C1 segment of cervical spinal cord (tissue), 14 donors: Measurements from ENCODE around the gene BECN2.

Experiments used
- DNase-seq, 14 donors: peaks; one replicate each; lab custom pipeline; 2025; lab: John Stamatoyannopoulos, UW

Gene BECN2, protein sequence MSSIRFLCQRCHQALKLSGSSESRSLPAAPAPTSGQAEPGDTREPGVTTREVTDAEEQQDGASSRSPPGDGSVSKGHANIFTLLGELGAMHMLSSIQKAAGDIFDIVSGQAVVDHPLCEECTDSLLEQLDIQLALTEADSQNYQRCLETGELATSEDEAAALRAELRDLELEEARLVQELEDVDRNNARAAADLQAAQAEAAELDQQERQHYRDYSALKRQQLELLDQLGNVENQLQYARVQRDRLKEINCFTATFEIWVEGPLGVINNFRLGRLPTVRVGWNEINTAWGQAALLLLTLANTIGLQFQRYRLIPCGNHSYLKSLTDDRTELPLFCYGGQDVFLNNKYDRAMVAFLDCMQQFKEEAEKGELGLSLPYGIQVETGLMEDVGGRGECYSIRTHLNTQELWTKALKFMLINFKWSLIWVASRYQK

DNA sequence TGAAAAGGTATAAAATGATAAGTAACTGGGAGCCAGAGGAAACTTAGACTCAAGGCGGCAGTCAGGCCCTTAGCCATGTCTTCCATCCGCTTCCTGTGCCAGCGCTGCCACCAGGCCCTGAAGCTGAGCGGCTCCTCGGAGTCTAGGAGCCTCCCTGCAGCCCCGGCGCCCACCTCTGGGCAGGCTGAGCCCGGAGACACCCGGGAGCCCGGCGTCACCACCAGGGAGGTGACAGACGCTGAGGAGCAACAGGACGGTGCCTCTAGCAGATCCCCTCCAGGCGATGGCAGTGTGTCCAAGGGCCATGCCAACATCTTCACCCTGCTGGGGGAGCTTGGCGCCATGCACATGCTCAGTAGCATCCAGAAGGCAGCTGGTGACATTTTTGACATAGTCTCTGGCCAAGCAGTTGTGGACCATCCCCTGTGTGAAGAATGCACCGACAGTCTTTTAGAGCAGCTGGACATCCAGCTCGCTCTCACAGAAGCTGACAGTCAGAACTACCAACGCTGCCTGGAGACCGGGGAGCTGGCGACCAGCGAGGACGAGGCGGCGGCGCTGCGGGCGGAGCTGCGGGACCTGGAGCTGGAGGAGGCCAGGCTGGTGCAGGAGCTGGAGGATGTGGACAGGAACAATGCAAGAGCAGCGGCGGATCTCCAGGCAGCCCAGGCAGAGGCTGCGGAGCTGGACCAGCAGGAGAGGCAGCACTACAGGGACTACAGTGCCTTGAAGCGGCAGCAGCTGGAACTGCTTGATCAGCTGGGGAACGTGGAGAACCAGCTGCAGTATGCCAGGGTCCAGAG lies at the start of gene BECN2:
BECN2 (plus strand) TSS at position 76 of the 803 bp plus-strand sequence; CDS start at position 76, 0 bp downstream.
- DNase-seq = no peak

DNA sequence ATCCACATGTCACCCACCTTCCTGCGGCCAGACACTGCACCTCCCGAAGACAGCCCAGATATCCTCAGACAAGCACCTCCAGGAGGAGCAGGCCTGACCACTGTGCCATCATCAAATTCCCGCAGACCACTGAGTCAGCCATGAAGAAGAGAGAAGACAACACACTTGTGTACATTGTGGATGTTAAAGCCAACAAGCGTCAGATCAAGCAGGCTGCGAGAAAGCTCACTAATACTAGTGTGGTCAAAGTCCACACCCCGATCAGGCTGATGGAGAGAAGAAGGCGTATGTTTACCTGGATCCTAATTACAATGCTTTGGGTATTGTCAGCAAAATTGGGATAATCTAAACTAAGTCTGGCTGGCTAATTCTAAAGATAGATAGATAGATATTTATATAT lies 41.4 kb upstream of the BECN2 start:
- no peak for DNase-seq

DNA sequence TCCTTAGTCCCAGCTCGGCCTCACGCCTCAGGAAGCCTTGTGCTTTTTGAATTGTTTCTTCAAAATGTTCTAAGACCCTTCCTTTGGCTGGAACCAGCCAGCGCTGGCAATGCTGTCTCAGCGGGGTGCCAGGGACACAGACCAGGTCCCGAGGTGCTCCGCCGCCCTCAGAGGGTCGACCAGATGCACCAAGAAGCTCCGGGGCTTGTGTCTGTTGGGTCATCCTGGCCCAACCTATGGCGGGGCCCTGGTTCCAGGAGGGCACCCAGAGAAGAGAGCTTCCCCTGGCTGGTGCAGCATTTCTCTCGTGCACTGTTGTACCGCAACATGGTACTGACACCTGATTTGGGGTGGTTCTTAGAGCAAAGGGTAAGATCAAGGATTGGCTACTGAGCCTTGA lies 40.1 kb upstream of the BECN2 start:
- no peak for DNase-seq

DNA sequence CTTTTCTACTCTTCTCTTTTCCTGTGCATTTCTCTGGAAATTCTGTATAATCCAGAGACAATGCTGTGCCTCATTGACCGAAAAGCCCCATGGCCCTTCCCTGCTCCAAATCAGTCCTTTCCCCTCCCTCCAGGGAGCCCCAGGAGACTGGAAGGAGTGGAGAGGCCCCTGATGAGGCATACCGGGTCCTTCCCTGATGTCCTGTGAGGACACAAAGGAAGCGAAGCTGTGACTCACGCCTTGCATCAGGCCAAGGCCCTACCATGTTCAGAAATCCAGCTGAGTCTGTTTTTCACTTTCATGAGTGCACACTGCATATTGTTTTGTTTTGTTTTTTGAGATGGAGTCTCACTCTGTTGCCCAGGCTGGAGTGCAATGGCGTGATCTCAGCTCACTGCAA lies 38.7 kb upstream of the BECN2 start:
- no peak for DNase-seq

DNA sequence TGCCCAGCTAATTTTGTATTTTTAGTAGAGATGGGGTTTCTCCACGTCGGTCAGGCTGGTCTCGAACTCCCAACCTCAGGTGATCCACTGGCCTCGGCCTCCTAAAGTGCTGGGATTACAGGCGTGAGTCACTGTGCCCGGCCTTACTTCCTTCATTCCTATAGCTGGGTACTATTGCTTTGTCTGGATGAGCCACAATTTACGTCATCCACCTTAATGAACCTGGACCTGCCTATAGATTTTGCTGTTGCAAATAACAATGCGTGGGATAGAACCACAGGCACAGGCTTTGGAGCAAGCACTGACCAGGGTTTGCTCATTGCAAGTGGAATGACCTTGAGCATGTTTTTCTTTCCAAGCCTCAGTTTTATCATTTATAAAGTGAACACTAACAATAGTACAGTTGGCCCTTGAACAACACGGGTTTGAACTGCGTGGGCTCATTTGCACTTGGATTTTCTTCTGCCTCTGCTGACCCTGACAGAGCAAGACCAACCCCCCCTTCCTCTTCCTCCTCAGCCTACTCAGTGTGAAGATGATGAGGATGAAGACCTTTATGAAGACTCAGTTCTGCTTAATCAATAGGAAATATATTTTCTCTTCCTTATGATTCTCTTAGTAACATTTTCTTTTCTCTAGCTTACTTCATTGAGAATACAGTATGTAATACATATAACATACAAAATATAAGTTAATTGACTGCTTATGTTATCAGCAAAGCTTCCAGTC lies 33.3 kb upstream of the BECN2 start:
- no peak for DNase-seq

DNA sequence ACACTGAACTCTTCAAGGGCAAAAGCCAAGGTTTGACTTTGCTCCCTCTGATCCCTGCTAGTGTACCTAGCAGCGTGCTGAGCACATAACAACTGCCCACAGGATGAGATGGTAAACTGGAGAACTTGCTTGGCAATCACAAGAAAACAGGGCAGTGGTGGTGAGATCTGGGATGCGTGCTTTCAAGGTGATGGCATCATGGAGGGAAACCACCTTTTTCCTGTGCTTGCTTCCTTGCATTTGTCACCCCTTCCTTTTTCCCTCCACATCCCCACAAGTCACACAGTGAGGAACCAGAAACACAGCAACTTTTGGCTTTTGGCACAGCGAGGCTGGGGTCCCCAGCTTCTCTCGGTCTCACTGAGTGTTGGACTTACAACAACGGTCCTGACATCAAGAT lies 31.4 kb upstream of the BECN2 start:
- DNase-seq = no peak

DNA sequence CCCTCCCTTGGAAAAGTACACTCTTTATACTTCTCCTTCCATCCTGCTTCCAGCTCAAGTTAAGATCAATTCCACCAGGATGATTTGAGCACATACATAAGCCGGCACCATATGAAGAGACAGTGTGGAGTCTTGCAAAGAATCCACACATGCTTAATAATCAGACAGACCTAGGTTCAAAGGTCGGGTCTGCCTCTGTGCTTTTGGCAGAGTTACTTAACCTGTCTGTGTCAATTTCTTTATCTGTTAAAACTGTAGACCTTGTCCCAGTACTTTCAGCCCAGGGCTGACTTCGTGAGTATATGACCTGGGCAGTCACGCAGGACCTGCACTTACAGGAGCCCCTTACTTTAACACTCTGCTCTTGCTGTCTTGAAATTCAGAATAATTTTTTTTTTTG lies 30.2 kb upstream of the BECN2 start:
- no peak for DNase-seq

DNA sequence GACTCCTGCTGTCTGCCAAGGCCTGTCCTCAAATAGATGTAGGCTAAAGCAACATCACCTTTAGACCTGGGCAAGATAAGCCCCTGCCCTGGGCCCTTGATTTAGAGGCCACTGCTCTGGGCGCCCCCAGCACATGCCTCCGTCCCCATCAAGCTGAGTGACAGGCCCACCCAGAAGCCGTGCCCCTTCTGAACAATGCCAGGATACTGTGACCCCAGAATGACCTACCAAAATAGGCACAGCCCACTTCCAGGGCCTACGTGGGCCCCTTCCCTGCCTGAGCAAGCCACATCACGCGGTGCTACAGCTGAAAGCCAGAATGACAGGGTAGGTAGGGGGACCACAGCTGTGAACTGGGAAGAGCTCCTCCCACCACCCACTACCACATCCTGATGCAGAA lies 24.7 kb upstream of the BECN2 start:
- no peak for DNase-seq

DNA sequence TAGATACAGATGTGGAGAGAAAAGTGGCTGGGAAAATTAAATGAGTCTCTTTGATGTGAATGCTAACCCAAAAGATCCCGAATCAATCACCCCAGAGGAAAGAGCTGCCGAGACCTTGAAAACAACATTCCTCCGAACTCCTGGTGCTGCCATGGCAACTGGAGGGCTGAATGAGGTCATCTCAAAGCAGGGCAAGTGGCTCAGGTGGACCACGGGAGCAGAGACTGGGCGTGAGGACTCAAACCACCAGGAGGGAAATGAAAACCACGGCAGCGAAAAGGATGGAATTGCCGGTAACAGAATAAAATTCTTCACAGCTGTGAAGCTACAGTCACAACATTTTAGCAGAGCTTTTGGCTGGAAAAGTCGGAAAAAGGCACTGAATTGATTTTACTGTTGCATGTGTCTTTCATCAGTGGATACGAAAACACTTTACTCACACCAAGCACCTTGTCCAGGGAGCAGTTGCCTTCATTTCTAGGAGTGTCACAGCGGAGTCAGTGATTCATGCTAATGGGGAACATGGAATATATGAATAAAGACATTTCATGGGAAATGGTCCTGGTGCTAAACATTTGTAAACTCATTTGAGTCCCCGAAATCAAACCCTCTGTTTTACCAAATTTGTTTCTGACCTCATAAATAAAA lies 23.2 kb upstream of the BECN2 start:
- peak in 10 of 14 donors; percentile 4 to 75 (median 22) for DNase-seq

DNA sequence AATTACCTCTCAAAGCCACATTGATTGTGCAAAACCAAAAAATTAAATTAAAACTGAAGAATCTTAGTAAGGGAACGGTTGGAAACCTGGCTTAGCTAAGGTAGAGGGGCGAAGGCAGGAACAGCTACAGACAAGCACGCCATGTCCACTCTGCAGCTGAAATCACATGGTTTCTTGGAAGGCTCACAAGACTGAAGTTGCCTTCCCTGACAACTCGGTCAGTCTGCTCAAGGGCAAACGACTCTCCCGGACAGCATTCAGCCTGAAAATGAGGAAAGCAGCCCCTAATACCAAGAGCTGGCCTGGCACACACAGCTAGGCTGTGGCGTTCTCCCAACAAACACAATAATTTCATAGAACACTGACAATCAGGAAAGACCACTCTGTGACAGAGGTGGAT lies 22.7 kb upstream of the BECN2 start:
- DNase-seq = peak in 7 of 14 donors; percentile 1 to 33 (median 13)

DNA sequence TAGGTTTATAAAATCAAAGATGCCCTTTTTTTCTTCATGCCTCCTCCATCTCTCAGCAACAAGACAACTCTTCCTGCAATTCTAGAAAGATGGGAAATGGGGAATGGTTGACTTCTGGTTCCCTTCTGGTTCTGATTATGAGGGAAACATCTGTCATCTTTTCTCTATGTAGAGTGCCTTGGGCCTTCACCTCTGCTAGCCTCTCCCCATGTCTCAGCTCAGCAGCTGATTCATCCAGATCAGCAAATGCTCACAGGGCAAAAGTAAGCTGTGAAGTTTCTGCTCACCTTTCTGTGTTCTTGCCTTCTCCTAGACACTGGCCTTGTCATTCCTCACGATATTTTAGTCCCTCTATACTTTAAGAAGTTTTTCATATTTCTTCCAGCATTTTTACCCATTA lies 17.8 kb upstream of the BECN2 start:
- DNase-seq = no peak

DNA sequence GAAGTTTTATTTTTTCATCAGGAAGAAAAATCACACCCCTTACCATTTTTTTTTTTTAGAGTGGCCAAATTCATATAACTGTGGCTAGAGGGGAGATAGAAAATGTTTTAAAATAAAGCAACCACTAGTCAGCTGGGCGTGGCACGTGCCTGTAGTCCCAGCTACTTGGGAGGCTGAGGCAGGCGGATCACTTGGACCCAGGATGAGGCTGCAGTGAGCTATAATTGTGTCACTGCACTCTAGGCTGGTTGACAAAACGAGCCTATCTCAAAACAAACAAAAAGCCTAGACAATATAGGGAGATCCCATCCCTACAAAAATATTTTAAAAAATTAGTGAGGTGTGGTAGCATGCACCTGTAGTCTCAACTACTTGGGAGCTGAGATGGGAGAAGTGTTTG lies 14.8 kb upstream of the BECN2 start:
- DNase-seq = no peak

DNA sequence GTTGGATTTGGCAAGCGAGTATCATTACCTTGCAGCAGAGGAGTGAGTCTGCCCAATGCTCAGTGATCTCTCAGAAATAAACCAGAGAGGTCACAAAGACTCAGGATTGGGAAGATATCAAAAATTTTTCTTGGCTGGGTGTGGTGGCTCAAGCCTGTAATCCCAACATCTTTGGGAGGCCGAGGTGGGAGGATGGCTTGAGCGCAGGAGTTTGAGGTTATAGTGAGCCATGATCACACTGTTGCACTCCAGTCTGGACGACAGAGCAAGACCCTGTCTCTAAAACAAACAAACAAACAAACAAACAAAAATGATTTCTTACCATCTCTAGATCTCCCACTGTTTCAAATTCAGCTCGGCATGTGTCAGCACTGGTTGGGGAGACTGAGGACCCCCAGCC lies 13.3 kb upstream of the BECN2 start:
- no peak for DNase-seq

DNA sequence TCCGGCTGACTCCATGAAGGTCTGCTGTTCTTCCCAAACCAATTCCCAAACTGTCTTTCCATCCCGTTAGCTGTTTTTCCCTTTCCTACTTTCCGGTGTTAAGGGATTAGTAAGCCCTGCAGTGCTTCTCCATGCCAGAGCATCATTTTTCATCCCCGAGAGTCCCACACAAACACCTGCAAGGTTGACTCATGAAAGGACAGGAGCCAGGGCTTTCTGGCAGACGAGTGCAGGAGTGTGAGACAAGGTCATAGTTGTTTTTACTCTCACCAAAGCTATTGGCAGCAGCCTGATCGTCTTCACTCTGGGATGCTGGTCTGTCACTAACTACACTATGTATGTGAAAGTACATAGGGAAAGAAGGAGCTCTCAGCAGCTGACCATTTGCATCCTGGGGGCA lies 10.2 kb upstream of the BECN2 start:
- DNase-seq = no peak

DNA sequence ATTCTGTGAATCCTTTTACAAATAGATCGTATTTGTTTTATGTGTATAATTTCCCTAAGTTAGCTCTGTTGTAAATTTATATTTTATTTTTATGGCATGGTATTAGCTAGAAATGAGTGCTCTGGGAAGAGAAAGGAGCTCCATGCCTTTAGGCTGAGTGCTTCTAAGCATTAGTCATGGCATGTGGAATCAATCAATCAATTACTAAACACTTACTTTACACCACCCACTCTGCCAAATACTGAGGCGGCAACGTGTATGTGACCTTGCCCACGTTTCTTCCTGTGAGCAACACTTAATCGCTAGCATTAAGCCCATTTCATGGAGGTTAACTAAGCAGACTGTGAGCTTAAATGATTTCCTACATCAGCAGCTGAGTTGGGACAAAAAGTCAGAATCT lies 7.2 kb upstream of the BECN2 start:
- DNase-seq = no peak

DNA sequence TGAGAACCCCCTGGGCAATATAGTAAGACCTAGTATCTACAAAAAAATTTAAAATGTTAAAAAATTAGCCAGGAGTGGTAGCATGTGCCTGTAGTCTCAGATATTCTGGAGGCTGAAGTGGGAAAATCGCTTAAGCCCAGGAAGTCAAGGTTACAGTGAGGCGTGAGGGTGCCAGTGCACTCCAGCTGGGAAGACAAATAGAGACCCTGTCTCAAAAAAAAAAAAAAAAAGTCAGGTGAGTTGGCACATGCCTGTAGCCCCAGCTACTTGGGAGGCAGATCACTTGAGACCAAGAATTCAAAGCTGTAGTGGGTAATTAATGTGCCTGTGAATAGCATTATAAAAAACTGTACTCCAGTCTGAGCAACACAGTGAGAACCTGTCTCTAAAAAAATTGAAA lies 4.6 kb downstream of the BECN2 start:
- no peak for DNase-seq

DNA sequence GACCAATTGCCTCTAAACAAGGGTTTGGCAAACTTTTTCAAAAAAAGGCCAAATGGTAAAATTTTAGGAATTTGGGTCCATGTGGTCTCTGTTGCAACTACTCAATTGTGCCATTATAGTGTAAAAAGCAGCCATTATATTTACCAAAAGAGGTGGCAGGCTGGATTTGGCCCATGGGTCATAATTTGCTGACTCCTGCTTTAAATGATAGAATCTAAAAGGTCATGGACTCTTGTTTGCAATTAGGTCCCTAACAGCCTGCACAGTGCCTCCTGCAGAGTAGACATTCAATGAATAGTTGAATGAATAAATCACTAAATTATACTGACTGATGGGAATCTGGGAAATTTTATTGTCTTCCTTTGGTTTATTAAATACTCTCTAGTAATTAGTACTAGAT lies 6.2 kb downstream of the BECN2 start:
- no peak for DNase-seq

DNA sequence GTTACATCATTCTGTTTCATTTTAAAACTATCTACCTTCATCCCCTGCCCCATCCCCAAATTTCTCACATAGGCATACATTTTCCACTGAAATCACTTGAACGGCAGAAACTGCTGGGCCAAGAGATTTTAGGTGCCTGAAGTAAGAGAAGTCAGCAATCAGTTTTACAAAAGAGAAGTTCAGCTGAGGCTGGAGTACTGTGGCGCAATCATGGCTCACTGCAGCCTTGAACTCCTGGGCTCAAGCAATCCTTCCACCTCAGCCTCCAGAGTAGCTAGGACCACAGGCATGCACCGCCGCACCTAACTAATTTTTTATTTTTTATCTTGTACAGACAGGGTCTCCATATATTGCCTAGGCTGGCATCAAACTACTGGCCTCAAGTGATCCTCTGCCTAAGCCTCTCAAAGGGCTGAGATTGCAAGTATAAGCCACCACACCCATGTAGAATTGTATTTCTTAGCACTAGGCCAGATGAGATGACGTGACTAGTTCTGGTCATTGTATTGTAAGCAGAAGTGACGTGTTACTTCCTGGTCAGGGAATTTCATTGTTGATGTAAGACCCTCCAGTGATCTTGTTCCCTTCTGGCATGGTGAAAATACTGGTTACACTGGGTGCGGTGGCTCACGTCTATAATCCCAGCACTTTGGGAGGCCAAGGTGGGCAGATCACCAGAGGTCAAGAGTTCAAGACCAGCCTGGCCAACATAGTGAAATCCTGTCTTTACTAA lies 7.1 kb downstream of the BECN2 start:
- no peak for DNase-seq

DNA sequence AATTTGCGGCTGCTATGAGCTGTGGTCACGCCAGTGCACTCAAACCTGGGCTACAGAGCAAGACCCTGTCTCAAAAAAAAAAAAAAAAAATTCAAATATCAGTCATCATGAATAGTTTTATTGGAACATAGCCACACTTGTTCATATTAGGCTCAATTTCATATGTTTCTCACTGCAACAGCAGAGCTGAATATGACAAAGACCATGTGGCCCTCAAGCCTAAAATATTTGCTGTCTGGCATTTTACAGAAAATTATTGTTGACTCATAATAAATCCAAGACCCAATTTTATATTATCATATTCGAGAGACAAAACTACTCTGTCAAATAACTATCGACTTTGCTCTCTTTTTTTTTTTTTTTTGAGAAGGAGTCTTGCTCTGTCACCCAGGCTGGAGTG lies 11.0 kb downstream of the BECN2 start:
- DNase-seq = no peak

DNA sequence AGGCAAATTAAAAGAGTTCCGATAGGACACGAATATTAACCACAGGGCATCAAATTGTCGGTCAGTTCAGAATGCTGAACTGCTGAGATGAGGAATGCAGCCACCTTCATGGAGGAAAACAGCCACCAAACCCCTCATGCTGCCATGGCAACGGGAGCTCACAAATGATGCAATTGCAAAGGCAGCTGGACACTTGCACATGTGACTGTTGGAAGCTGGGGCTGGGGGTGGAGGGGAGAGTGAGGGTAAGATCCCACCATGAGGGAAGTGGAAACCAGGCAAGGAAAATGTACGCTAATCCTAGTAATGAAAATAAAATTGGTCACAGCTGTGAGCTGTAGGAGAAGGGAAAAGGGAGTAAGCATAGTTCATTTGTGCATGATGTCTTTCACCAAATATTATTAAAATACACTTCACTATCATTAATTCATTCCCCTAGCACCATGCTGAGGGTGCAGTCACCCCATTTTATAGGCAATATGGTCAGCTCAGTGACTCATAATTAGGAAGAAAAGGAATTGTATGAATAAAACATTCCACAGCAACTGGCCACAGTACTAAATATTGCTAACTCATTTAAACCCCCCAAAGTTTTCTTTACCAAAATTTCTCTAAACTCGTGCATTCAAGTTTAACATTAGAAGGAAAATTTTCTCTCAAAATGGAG lies 15.3 kb downstream of the BECN2 start:
- no peak for DNase-seq

DNA sequence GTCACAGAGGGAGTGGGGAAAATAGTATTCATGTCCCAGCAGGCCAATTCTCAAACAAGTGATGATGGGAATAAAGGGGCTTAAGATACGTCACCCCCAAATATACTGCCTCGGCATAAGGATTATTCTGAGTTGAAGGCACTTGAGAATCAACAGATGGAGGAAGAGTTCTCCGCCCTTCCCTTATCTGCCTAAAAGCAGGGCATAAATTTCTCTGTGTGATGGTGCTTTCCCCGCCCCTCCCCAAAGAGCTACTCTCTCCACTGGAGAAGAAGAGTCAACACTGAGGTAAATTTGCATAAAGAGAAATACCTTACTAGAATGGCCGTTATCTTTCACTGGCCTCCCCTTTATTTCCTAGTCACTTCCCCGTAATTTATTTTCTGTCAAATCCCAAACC lies 18.7 kb downstream of the BECN2 start:
- DNase-seq = no peak
